Esophagus muscularis mucosa (tissue), 4 donors: ENCODE data around the gene C12orf75. TPM values are rescaled to one million over a fixed set of nuclear protein-coding genes. Genes with fewer than 3 reads are reported as not detected.
"Not testable (repeated sequence)": the region's sequence is repeated elsewhere in the genome, so short reads cannot be mapped to it uniquely, and the experiment has no call there.

Experiments used
- DNase-seq: peaks from one replicate; pipeline ENCODE4 v3.0.0-alpha.2; 2017; ENCODE audit errors: extremely low spot score
- H3K27ac ChIP-seq, 4 donors: fragments of 200-600 bp; sonication (generic); replicated peaks in 1 of 4; 1 replicate in 3 of 4; 2 replicates in 1 of 4; pipeline ENCODE4 v1.5.1; 2016 to 2019; ENCODE audit warnings: mild to moderate bottlenecking in 1 of 4
- H3K27me3 ChIP-seq, 4 donors: fragments of 200-600 bp; sonication (generic); one replicate each; pipeline versions ENCODE4 v1.5.1 to v1.6.0; 2016 to 2019
- H3K36me3 ChIP-seq, 4 donors: fragments of 200-600 bp; sonication (generic); one replicate each; pipeline ENCODE4 v1.5.1; 2016 to 2019
- H3K4me1 ChIP-seq, 4 donors: fragments of 200-600 bp; sonication (generic); one replicate each; pipeline ENCODE4 v1.5.1; 2016 to 2019
- H3K4me3 ChIP-seq, 4 donors: fragments of 200-600 bp; sonication (generic); 1 replicate in 2 of 4; 2 replicates in 2 of 4; pipeline ENCODE4 v1.5.1; 2016 to 2019; ENCODE audit warnings: mild to moderate bottlenecking in 4 of 4, moderate library complexity in 1 of 4
- H3K9me3 ChIP-seq, 4 donors: fragments of 200-600 bp; sonication (generic); 1 replicate in 3 of 4; 2 replicates in 1 of 4; pipeline ENCODE4 v1.5.1; 2016 to 2019
- EP300 ChIP-seq: sonication (generic); formaldehyde crosslinking; IDR thresholded peaks from one replicate; pipeline ENCODE4 v1.6.1; 2017; ENCODE audit warnings: antibody characterized with exemption
- POLR2A ChIP-seq: fragments of 450-650 bp; IDR thresholded peaks from one replicate; pipeline ENCODE4 v1.6.1; 2017; ENCODE audit warnings: antibody characterized with exemption, moderate library complexity, mild to moderate bottlenecking, low read depth
- POLR2AphosphoS5 ChIP-seq, 2 donors: sonication (generic); formaldehyde crosslinking; IDR thresholded peaks; one replicate each; pipeline ENCODE4 v1.6.1; 2017; ENCODE audit warnings: antibody characterized with exemption in 2 of 2
- WGBS: methylation state at CpG from one replicate; pipeline ENCODE4 v1.1.5; 2018; 5-methylcytosine and 5-hydroxymethylcytosine counted together
- intact Hi-C: fragments of 100-400 bp; cut with DNase I; formaldehyde crosslinking; loops from one replicate; pipeline ENCODE4 v1.15.1; 2023
- total RNA-seq, 4 donors: library from RNA; depleted of rRNA; stranded (reverse); fragments of >200 nt; gene quantifications; one replicate each; pipeline versions ENCODE4 v1.1.0 to v1.2.1, GENCODE V29; 2016
- TF ChIP-seq, protein P1 (sequence below), 3 experiments: fragments of 200-600 bp in 2 of 3; fragments of 450-650 bp in 1 of 3; sonication (generic) in 2 of 3; IDR thresholded peaks; one replicate each; pipeline ENCODE4 v1.5.1; 2017 to 2019; ENCODE audit warnings: antibody characterized with exemption in 3 of 3, mild to moderate bottlenecking in 2 of 3, moderate library complexity in 1 of 3

The C12orf75 gene
- total RNA-seq, 4 donors from 2014 or later, result 0.83 to 3.1 (median 2.8) TPM

DNA sequence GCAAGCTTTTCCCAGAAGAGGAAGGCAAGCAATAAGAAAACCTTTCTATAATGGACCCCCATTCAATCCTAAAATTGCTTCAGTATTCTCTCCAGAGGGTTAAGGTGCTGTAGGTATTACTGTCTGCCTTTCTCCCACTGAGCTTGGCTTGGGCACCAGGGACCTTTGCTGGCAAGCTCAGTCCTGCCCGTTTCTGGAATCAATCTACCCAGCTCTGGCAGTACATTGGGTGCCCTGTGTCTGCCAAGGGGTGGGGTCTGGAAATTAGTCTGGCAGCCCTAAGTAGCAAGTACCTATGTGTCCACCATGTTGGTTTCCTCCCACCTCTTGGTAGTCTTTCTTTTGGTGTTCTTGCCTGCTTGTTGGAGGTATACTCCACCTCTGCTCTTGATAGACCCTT, 72.6 kb downstream of the C12orf75 start:
- Histone ChIP-seq H3K9me3 (no peaks in the 10 kb centered on the region), H3K4me3 (no peak overlapping the region), H3K4me1 (no peaks in the 10 kb centered on the region), H3K27ac (no peak overlapping the region), H3K36me3 (no peaks in the 10 kb centered on the region), H3K27me3 (no peaks in the 10 kb centered on the region)
- intact Hi-C loops, result no loop called here
- WGBS, result 75% methylated on average over 1 of the region's 1 CpG
- TF ChIP-seq POLR2A (no peak), EP300 (no peak), POLR2AphosphoS5 (IDR thresholded peaks at IDR 0.05) (no peak)
- TF ChIP-seq, protein P1, sequence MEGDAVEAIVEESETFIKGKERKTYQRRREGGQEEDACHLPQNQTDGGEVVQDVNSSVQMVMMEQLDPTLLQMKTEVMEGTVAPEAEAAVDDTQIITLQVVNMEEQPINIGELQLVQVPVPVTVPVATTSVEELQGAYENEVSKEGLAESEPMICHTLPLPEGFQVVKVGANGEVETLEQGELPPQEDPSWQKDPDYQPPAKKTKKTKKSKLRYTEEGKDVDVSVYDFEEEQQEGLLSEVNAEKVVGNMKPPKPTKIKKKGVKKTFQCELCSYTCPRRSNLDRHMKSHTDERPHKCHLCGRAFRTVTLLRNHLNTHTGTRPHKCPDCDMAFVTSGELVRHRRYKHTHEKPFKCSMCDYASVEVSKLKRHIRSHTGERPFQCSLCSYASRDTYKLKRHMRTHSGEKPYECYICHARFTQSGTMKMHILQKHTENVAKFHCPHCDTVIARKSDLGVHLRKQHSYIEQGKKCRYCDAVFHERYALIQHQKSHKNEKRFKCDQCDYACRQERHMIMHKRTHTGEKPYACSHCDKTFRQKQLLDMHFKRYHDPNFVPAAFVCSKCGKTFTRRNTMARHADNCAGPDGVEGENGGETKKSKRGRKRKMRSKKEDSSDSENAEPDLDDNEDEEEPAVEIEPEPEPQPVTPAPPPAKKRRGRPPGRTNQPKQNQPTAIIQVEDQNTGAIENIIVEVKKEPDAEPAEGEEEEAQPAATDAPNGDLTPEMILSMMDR (IDR thresholded peaks at IDR 0.05), result no peak
- no peak for DNase-seq

GRCh38 chr12:105404134-105404533, 73.6 kb downstream of the C12orf75 start:
- H3K4me3 ChIP-seq, H3K27ac ChIP-seq, H3K36me3 ChIP-seq, H3K4me1 ChIP-seq, H3K9me3 ChIP-seq, DNase-seq, H3K27me3 ChIP-seq, intact Hi-C loops: not testable (repeated sequence)
- 96% methylated on average over 3 of the region's 3 CpGs for WGBS

DNA sequence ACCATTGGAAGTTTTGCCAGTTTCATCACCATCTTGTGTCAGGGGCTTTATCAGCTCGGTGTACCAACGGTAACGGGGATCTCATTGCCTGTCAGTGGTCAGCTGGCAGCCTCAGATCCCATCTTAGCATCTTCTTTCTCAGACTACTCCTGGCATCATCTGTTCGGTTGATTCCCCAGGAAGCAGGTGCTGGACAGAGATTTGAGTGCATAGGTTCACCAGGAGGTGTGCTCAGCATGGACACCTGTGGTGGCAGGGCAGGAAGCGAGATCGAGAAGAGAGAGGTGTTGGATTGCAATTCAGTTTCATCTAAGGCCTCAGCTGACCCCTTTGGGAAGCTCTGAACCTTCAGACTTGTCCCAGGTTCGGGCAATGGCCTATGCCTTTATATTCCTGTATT, 76.0 kb downstream of the C12orf75 start:
- WGBS, result 91% methylated on average over 7 of the region's 7 CpGs
- no peak overlapping the region for H3K4me3 ChIP-seq
- H3K9me3 ChIP-seq, result no peaks in the 10 kb centered on the region
- no peak for TF ChIP-seq POLR2A
- no peak for TF ChIP-seq EP300
- no peak for TF ChIP-seq POLR2AphosphoS5 (IDR thresholded peaks at IDR 0.05)
- TF ChIP-seq, protein P1 (IDR thresholded peaks at IDR 0.05), result no peak
- peaks cover 0 to 13% (median 8%) of the 10 kb centered on the region in 4 donors for H3K4me1 ChIP-seq
- no peak for DNase-seq
- H3K27me3 ChIP-seq, result no peaks in the 10 kb centered on the region
- H3K36me3 ChIP-seq, result no peaks in the 10 kb centered on the region
- H3K27ac ChIP-seq, result no peak overlapping the region
- intact Hi-C loops, result no loop called here

DNA sequence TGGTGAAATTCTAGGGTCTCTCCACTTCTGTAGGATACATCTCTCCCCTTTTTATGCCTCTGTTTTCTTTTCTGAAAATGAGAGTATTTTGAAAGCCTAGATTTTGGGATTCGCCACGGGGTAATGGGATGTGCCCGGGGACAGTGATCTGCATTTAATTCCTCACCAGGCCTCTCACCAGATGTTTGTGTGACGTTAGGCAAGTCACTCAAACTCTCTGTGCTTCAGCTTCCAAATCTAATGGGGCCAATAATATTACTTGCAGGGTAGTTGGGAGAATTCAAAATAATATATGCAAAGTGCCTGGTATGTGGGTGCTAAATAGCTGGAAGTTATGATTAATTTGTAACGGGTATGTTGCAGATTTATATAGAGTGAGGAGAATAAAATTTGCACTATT, 78.8 kb downstream of the C12orf75 start:
- DNase-seq, result no peak
- H3K27me3 ChIP-seq, result no peaks in the 10 kb centered on the region
- TF ChIP-seq POLR2A, result no peak
- no peak for TF ChIP-seq EP300
- no peak for TF ChIP-seq POLR2AphosphoS5 (IDR thresholded peaks at IDR 0.05)
- TF ChIP-seq, protein P1 (IDR thresholded peaks at IDR 0.05), result no peak
- WGBS, result 80% methylated on average over 5 of the region's 5 CpGs
- H3K9me3 ChIP-seq, result no peaks in the 10 kb centered on the region
- H3K27ac ChIP-seq, result no peak overlapping the region
- H3K36me3 ChIP-seq, result no peaks in the 10 kb centered on the region
- H3K4me3 ChIP-seq, result no peak overlapping the region
- peaks cover 0 to 13% (median 8%) of the 10 kb centered on the region in 4 donors for H3K4me1 ChIP-seq
- intact Hi-C loops, result no loop called here

DNA sequence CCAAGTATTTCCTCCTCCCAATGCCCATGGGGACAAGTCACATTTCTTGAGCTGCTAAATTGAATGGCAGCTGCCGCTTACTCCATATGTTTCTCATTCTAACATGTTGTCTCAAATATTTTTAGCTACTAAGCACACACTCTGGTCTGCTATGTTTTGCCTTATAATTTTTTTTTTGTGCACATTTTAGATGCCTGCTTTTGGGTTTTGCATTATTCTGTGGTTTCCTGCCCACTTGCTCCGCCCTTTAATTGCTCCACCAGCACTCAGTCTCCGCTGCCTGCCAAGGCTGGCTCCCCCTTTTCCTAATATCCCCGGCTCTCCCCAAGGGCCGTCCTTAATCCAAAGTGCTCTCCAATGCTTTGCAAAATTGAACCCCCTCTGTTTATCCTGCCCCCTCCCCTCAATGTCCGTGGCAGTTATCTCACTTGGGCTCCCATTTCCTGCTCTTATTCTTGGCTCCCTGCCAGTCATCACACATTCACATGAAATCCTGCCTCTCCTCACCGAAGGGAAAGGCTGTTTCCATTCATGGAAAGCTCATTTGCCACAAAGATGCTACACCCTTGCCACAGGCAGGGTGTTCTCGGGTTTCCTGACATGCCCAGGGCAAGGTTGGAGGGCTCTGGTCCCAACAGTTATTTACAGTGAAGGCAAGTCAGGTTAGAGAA, 79.4 kb downstream of the C12orf75 start:
- peak; percentile 24 to 63 for TF ChIP-seq POLR2AphosphoS5 (IDR thresholded peaks at IDR 0.05)
- TF ChIP-seq POLR2A, result no peak
- Histone ChIP-seq H3K4me3 (no peak overlapping the region), H3K9me3 (no peaks in the 10 kb centered on the region), H3K27ac (no peak overlapping the region), H3K36me3 (no peaks in the 10 kb centered on the region), H3K4me1 (peaks cover 0 to 13% (median 8%) of the 10 kb centered on the region in 4 donors), H3K27me3 (no peaks in the 10 kb centered on the region)
- WGBS, result 36% methylated on average over 8 of the region's 8 CpGs
- intact Hi-C loops, result no loop called here
- no peak for DNase-seq
